Measurements from ENCODE around the gene RHEBL1.

RHEBL1 gene

DNA sequence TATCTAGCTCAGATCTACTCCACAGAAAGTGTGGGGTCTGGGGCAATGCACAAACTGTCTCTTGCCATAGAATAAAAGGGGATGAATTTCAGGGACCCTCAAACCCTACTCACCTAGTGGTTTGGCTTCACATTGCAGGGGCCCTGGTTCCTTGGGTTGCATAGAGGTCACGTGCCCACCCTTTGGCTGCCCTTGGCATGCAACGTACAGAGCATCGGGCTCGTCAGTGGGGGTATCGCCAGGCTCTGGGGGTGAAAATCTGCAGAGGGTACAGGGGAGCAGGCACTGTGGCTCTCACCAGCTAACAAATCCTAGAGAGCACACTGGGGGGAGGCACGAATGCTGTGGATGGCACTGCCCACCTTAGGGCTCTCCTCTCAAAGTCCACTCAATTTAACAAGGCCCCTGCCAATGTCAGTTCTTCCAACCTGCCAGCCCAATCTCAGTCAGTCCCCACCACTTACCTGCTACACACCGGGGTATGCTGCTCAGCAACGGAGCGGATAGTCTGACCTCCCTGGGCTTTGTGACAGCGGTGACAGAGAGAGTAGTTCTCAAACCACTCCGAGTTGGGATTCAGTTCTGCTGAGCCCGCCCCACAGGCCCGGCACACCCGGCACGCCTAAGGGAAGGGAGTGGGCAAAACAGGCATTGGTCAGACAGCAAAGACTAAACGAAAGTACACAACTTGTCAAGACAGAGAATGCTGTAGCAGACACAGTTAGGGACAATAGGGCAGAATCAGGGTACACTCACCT lies 17.1 kb downstream of the RHEBL1 start:
- no peak for DNase-seq

DNA sequence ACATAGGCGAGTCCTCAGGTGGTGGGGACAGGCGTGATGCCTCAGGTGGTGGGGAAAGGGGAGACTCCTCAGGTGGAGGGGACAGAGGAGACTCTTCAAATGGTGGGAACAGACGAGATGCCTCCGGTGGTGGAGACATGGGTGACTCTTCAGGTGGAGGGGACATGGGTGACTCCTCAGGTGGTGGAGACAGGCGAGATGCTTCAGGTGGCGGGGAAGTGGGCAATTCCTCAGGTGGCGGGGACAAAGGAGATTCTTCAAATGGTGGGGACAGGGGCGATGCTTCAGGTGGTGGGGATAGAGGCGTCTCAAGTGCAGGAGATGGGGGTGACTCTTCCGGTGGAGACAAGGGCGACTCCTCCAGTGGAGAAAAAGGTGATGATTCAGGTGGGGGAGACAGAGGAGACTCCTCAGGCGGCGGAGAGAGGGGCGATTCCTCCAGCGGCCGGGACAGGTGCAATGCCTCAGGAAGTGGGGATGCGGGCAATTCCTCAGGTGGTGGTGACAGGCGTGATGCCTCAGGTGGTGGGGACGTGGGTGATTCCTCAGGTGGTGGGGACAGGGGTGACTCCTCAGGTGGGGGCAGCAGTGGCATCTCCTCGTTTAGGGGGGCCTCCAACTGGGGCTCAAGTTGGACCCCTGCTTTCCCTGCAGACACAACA lies 17.9 kb downstream of the RHEBL1 start:
- DNase-seq: no peak

DNA sequence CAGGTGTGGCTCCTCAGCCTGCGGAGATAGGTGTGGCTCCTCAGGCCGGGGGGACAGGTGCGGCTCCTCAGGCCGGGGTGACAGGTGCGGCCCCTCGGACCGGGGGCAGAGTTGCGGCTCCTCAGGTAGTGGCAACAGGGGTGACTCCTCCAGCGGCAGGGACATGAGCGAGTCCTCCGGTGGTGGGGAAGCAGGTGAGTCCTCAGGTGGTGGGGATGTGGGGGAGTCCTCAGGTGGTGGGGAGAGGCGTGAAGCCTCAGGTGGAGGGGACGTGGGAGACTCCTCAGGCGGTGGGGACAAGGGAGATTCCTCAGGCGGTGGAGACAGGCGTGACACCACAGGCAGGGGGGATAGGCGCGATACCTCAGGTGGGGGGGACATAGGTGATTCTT lies 18.4 kb downstream of the RHEBL1 start:
- no peak for DNase-seq

GRCh38 chr12:49050507-49051372 lies 19.0 kb downstream of the RHEBL1 start:
- DNase-seq: no peak

DNA sequence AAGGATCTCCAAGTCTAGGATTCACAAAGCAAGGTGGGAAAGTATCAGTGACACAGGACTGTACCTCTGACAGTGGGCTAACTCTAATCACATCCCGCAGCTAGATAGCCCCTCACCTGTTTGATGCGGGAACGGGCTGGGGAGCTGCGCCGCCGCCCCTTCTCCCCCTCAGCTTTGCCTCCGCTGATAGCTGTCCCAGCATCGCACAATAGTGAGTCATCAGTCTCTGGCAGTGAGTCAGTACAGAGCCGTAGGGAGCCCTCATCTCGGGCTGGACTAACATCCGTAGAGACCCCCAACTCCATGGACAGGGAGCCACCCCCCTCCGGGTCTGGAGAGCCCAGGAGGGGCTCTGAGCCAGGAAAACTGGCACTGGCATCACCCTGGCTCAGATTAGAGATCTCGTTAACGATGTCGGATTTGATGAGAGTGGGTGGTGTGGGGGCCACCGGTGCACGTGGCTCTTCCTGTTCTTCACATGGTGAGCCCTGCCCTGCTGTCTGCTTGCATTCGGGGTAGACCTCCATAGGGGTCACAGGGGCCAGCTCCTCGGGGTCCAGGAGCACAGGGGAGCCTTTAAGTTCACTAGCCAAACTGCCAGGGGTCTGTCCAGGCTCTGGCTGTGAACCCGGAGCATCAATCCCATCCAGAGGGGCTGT lies 20.1 kb downstream of the RHEBL1 start:
- DNase-seq: no peak

DNA sequence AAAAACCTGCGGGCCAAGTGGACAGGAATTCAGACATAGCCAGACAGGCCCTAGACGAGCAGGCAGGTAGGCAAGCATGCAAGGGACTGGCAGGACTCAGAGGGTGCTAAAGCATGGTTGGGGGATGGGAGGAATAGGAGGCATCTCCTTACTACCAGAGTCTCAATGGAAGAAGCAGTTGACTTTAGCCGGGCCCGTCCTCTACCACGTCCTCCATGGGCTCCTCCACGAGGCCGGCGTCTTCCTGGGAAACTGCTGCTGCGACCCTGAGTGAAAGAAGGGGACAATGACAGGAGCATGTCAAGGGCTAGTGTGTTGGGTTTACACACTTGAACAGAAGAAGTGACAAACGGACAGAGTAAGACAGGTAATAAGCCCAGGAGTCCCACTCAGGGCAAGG lies 20.8 kb downstream of the RHEBL1 start:
- DNase-seq: no peak

- DNase-seq: no peak
These were observed 23.5 kb downstream of the RHEBL1 start for GRCh38 chr12:49046129-49046895.

DNA sequence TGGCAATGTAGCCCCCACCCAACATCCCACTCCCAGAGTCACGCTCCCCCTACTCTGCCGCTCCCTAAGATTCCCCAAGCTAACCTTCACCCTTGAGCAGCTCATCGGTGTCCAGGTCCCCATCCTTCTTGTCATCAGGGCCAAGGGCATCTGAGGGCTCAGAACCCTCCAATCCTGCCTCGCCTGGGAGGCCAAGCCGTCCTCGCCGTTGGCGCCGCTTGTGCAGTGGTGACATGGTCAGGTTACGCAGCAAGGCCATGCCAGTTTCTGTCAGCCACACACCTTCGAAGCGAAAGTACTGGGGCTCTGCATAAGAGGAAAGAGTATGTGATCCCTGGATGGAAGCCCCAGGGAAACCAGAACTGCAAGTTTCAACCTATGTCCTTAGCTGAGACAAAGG lies 25.1 kb downstream of the RHEBL1 start:
- no peak for DNase-seq

DNA sequence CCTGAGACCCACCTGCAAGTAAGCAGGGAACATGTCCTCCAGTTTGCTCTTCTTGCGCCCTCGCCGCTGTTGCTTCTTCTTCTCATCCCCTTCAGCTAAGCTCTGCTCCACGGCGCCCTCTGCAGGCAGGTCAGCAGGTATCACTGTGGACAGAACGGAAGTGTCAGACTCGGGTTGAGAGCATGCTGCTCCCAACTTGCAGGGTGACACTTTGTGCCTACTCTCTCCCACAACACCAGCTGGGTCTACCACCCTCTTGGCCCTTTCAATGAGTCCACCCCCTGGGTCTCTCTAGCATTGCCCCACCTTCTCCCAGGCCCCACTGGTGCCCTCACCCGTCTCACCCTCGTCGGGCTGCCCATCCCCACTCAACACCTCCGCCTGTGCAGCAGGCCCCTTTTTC lies 25.9 kb downstream of the RHEBL1 start:
- DNase-seq: peak; percentile 67

- DNase-seq: no peak
These were observed 26.5 kb downstream of the RHEBL1 start for GRCh38 chr12:49043241-49043640.

GRCh38 chr12:49041881-49042484 lies 27.8 kb downstream of the RHEBL1 start:
- no peak for DNase-seq

DNA sequence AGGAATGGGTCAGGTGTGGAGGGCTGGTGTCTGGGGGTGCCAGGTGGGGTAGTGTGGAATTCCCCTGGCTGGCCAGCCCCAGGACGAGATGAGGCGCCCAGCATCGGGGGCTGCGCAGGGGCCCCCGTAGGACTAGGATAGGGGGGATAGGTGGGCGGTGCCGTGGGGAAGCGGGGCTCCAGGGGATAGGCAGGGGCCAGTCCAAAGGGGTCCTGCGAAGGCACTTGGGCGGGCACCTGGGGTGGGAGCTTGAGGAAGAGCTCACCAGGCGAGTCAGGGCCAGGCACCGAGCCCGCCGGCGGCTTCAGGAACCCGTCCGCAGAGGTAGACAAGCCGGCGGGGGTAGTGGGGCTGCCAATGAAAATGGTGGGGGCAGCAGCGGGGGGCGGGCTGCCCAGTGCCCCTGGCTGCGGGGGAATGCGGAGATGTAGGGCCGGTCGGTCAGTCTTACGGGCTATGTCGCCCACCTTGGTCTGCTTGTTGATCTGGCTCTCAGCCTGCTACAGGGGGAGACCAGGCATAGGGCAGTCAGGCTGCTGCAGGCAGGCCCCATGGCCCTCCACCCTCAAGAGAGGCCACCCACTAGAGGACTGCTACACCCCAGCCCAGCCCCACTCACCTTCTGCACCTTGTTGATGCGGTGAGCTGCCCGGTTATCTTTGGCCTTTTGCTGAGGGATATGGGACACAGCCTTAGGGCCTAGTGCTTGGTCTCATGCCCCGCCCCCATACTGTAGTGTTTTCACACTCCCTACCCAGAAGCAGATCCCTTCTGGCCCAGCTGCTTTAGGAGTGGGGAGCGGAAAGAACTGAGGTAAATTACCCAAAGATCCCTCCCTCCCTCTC lies 28.5 kb downstream of the RHEBL1 start:
- DNase-seq: no peak

DNA sequence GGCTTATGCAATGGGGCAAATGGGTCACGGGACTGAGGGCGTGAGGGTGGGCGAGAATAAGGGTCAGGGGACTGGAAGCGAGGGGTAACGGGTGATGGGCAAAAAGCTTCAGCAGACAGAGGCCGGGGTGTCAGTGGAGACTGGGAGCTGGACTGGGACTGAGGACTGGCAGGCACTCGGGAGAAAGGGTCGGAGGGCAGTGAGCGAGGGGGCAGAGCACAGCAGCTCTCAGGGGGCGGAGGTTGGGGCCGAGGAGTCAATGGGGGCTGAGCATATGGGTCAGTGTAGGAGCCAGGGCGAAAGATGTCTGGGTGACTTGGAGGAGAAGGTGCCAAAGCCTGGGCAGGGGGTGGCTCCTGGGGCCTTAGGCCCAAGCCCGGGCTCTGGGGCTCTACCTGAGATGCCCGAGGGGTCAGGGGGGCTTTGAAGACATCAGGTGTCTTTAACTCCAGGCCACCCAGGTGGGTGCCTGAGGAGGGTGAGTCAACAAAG lies 29.4 kb downstream of the RHEBL1 start:
- no peak for DNase-seq

DNA sequence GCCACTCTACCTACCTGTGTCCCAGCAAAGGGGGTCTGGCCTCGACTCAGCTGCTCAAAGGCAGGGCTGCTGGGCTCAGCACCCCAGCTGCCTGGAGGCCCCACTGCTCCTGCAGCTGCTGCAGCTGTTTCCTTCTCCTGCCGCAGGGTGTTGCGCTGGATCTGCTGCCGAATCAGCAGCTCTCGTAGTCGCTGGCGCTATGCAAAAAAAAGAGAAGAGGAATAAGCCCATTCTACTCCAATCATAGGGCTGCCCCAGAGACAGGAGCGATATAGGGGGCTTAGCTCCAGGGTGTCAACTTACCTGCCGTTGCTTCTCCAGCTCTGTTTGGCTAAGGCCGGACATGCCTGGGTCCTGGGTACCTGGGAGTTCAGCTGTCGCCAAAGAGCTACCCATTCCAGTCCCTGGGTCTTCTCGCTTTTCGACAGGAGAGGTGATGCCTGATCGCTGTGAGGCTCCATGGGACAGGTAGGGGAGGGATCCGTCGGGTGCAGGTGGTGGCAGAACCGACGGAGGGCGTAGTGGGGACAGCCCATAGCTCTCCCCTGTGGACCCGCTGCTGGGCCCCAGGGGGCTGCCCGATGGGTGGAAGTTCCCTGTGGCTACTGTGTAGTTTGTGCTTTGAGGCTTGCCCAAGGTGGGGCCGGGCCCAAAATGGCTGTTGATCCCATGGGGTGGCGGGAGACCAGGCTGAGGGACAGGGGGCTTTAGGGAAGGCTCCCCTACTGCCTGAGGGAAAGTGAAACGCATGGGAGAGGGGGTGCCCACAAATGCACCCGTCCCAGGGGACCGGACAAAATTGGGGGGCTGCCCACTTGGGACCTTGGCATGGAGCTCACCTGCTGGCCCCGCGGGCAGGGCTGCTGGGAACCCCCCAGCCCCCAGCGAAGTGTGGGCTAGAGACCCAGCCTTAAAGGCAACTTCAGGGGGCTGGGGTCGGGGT lies 30.1 kb downstream of the RHEBL1 start:
- DNase-seq: no peak

DNA sequence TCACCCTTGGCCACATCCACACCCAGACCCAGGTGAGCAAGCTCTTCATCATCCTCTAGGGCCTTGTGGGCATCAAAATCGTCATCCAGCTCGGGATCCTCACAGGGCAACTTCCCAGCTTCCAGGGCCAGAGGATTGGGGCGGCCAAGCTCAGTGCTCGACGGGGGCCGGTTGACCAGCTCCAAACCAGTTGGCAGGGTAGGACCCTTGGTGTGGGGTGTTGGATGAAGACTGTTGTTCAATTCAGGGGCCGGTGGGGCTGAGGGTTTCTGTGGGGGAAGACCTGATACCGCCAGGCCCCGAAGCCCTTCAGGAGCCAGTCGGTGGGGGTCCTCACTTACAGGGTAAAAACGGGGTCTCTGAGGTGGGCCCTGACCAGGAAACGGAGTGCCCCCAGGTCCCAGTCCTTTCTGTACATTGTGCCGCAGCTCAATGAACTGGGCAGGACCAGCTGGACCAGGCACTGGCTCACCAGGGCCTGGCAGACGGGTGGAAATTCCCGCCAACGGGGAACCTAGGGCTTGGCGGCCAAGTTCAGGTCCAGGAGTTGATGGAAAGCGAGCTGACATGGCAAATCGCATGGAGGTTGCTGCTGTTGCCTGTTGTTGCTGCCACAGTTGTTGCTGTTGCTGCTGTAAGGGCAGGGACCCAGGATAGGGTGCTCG lies 31.4 kb downstream of the RHEBL1 start:
- no peak for DNase-seq

GRCh38 chr12:49037947-49038237 lies 31.9 kb downstream of the RHEBL1 start:
- no peak for DNase-seq

GRCh38 chr12:49037111-49037946 lies 32.5 kb downstream of the RHEBL1 start:
- no peak for DNase-seq

- DNase-seq: no peak
These were observed 33.8 kb downstream of the RHEBL1 start for GRCh38 chr12:49036029-49036428.
